Neural progenitor cell (in vitro differentiated cells): ENCODE results near the gene SEMA6B.

Source experiments
- CTCF ChIP-seq: fragments of 200-600 bp; sonication (generic); IDR thresholded peaks from 2 replicates; pipeline ENCODE4 v1.5.1; 2017; ENCODE audit warnings: antibody characterized with exemption, mild to moderate bottlenecking
- EZH2phosphoT487 ChIP-seq: fragments of 200-600 bp; sonication (generic); IDR thresholded peaks from 2 replicates; pipeline ENCODE4 v1.6.1; 2017; ENCODE audit warnings: antibody characterized with exemption

GRCh38 chr19:4548238-4548584, 11.3 kb downstream of the SEMA6B start:
- TF ChIP-seq EZH2phosphoT487 (no peak), CTCF (no peak)
